Stimulated activated CD4-positive, alpha-beta T cell treated with anti-CD3 and anti-CD28 coated beads, Interleukin-2, amount 100 ng/mL, for 24 hours (primary cell): ENCODE data around the gene GPR152.
A peak's percentile ranks its signal among the peaks of the same experiment; 100 is the strongest.
"Not testable (repeated sequence)": the region's sequence is repeated elsewhere in the genome, so short reads cannot be mapped to it uniquely, and the experiment has no call there.

Source experiments
- DNase-seq, 2 donors: peaks; one replicate each; pipeline ENCODE4 v3.0.0-alpha.2; 2020

Gene GPR152

GRCh38 chr11:67408437-67409200, 43.9 kb downstream of the GPR152 start:
- peak in 1 of 2 donors; percentile 33 for DNase-seq

DNA sequence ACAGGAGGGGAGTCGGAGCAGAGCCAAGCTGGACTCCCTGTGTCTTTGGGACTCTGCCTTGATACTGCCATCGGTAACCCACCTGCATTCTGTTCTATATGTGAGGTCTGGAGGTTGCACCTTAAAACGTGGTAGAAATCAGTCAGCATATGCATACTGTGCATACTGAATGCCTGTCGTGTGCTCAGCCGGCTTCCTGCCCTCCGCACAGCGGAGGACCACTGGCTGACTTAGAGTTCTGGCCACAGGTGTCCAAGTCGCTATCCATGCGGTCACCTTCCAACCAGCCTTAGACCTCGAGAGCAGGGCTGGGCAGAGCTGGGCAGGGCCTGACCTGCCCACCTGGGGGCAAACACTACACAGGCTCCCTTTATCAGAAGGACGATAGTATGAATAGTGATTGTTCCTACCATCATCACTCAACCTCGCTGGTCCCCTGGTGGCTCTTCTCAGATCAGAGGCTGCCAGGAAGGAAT, 44.8 kb downstream of the GPR152 start:
- DNase-seq: no peak

DNA sequence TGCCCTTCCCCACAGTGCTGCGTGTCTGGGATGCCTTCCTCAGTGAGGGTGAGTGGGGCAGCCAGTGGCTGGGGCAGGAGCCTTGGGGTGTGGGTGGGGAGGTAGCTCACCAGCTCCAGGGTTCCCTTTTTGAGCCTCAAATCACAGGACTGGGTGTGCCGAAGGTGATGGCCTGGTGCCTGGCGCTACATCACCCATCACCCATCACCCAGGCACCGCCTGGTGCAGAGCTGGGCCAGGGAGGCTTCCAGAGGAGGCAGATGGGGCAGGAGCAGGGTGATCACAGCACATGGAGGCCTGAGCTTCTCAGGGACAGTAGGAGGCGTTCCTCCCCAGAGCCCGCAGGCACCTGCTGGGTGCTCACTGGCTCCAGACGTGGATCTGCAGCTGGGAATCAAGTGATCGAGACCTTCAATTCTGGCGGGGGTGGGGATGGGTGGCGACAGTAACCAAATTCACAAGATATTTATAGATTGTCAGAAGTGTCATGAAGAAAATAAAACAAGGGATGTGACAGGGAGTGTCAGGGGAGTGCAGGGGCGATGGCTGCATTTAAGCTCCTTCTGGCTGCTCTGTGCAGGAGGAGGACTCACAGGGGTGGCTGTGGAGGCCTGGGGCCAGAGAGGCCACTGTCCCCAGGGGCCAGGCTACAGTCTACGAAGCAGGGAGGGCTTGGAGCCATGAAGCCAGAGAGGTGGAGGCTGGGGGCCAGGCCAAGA, 45.4 kb downstream of the GPR152 start:
- peak; percentile 38 to 45 for DNase-seq

DNA sequence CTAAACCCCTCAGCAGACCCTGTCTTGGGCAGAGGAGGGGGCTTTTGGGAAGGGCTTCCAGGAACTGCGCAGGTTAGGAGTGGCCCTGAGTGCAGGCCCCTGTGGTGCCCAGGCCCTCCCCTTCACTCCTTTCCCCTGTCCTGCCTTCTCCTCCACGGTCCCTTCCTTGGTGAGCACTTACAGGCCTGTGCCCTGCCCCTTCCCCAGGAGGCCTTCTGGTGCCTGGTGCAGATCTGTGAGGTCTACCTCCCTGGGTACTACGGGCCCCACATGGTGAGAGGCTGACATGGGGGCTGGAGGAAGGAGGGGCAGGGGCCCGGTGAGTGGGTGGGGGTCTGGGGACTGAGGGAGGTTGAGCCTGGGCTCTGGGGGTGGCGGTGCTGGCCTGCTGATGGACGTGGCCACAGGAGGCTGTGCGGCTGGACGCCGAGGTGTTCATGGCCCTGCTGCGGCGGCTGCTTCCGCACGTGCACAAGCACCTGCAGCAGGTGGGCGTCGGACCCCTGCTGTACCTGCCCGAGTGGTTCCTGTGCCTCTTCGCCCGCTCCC, 46.0 kb downstream of the GPR152 start:
- DNase-seq: no peak

- no peak for DNase-seq
Observed at GRCh38 chr11:67405688-67406339, 46.7 kb downstream of the GPR152 start.

DNA sequence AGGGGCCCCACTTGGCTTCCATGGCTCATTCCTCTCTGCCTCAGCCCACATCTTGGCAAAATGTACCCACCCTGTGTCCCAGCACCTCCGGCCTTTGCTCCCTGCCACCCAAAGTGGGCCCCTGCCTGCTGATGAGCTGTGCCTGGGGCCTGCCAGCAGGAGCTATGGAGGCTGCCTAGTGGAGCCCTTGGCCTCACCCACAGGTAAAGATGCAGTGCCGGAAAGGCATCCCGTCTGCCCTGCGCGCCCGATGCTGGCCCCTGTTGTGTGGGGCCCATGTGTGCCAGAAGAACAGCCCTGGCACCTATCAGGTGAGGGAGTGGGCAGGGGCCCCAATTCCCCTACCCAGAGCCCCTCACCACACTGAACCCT, 47.3 kb downstream of the GPR152 start:
- peak; percentile 45 to 50 for DNase-seq

GRCh38 chr11:67404515-67405195, 47.9 kb downstream of the GPR152 start:
- DNase-seq: peak; percentile 49 to 61

DNA sequence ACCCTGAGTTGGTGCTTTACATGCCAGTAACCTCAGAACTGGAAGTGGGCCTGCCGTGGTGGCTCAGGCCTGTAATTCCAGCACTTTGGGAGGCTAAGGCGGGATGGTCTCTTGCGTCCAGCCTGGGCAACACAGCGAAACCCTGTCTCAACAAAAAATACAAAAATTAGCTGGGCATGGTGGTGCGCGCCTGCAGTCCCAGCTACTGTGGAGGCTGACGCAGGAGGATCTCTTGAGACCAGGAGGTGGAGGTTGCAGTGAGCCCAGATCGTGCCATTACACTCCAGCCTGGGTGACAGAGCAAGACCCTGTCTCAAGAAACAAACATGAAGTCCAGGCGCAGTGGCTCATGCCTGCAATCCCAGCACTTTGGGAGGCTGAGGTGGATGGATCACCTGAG, 49.4 kb downstream of the GPR152 start:
- DNase-seq: not testable (repeated sequence)

- not testable (repeated sequence) for DNase-seq
Observed at GRCh38 chr11:67402192-67402839, 50.2 kb downstream of the GPR152 start.

DNA sequence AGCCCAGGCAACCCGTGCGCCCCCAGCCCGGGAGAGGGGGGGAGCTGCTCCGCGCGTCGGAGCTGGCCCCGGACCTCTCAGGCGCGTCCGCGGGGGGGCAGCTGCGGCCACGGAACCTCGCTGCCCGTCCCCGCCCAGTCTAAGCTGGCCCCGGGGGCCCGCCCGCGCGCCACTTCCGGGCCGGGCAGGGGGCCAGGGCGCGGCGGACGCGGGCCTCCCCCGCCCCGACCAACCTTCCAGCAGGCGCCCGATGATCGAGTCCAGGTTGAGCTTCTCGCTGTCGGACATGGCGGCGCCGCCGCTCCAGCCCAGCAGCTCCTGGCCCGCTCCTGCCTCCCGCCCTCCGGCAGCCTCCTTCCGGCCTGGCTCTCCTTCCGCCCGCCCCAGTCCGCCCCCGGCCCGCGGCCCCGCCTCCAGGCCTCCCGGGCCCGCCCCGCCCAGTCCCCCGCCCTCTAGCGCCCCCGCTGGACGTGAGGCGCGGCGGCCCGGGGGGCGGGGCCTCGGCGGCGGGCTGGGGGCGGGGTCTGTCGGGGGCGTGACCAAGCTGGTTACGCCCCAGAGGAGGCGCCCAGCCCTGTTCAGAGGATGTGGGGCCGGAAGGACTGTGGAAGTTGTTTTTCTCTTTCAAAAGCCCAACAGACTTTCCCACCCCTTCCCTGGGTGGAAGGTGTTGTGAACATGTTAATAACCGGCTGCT, 50.9 kb downstream of the GPR152 start, which contains the start of gene PPP1CA:
Gene PPP1CA (minus strand): TSS at position 364 of the 697 bp plus-strand sequence. CDS start 76 bp downstream, at position 288.
- peak; percentile 90 to 91 for DNase-seq
